ENCODE data around the gene CEP44.
"Not testable (repeated sequence)": the region's sequence is repeated elsewhere in the genome, so short reads cannot be mapped to it uniquely, and the experiment has no call there.

The CEP44 gene

DNA sequence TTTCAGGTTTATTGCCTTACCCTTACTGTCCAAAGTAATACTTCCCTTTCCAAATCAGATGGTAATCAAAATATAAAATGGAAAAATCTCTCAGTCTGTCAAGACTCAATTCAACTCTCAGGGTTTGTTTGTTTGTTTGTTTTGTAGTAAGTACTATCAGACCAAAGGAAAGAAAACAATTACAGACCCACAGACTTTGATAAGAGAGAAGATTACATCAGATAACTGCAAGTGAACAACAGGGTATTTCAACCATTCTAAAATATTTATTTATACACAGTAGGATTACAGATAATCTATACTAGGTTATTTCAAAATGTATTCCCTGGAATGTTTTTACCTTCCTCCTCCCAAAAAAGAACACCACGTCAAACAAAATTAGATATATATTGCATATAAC lies 29.1 kb upstream of the CEP44 start:
- Histone ChIP-seq H3K4me1 (ENCODE audit: insufficient read depth, insufficient read length) (no peaks in the 10 kb centered on the region), H3K4me3 (ENCODE audit: insufficient read length, low read depth) (no peak overlapping the region), H3K9ac (ENCODE audit: insufficient read length, low read depth) (no peak overlapping the region), H3K36me3 (ENCODE audit: insufficient read depth, insufficient read length, low read length) (no peaks in the 10 kb centered on the region), H3K27me3 (ENCODE audit: insufficient read depth, insufficient read length) (no peaks in the 10 kb centered on the region), H3K9me3 (ENCODE audit: insufficient read depth, low read length) (no peaks in the 10 kb centered on the region)
- no peak for DNase-seq (ENCODE audit: low read depth, low spot score)
- TF ChIP-seq YY1 (IDR thresholded peaks at IDR 0.05; ENCODE audit: insufficient read depth, insufficient read length) (no peak), ZNF274 (IDR thresholded peaks at IDR 0.05; ENCODE audit: low read depth, low read length) (no peak), SUZ12 (IDR thresholded peaks at IDR 0.05; ENCODE audit: extremely low read depth, insufficient read depth, insufficient read length) (no peak)

DNA sequence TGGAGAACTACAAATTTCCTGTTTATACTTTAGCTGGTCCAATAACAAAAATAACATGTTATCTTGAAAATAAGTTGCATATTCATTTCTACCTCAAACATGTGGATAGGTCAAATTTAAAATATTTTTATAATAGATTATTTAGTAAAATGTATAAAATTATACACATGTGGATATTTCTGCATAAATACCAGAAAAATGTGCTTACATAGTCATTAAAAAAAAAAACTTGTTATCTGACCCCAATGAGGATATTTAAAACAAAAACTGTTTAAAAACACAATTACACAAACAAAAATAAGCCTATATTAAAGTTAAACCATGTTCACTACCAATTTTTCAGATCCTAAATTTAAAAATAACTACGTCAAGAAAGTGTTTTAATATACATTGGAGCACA lies 28.3 kb upstream of the CEP44 start:
- H3K27me3 ChIP-seq (ENCODE audit: insufficient read depth, insufficient read length), result no peaks in the 10 kb centered on the region
- H3K9ac ChIP-seq (ENCODE audit: insufficient read length, low read depth), result no peak overlapping the region
- TF ChIP-seq SUZ12 (IDR thresholded peaks at IDR 0.05; ENCODE audit: extremely low read depth, insufficient read depth, insufficient read length) (no peak), YY1 (IDR thresholded peaks at IDR 0.05; ENCODE audit: insufficient read depth, insufficient read length) (no peak), ZNF274 (IDR thresholded peaks at IDR 0.05; ENCODE audit: low read depth, low read length) (no peak)
- H3K4me1 ChIP-seq (ENCODE audit: insufficient read depth, insufficient read length), result no peaks in the 10 kb centered on the region
- H3K36me3 ChIP-seq (ENCODE audit: insufficient read depth, insufficient read length, low read length), result no peaks in the 10 kb centered on the region
- no peaks in the 10 kb centered on the region for H3K9me3 ChIP-seq (ENCODE audit: insufficient read depth, low read length)
- DNase-seq (ENCODE audit: low read depth, low spot score), result no peak
- H3K4me3 ChIP-seq (ENCODE audit: insufficient read length, low read depth), result no peak overlapping the region

DNA sequence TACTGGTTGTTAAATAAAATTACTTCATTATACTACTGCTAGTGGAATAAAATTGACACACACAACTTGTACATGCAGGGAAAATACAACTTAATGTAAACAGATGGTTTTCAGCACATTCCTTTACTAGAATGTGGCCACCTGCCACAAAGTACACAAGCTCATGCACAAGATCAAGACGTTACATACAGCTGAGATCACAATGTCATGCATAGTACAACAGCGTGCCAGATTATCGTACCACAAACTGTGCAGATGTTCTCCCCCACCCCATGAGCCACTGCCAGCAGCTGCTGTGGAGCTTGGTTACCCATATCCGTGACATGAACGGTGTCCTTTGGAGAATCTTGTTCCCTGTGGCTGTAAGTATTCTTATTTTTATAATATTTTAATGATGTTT lies 27.9 kb upstream of the CEP44 start:
- Histone ChIP-seq H3K9ac (ENCODE audit: insufficient read length, low read depth) (no peak overlapping the region), H3K27me3 (ENCODE audit: insufficient read depth, insufficient read length) (no peaks in the 10 kb centered on the region), H3K4me3 (ENCODE audit: insufficient read length, low read depth) (no peak overlapping the region), H3K4me1 (ENCODE audit: insufficient read depth, insufficient read length) (no peaks in the 10 kb centered on the region), H3K36me3 (ENCODE audit: insufficient read depth, insufficient read length, low read length) (no peaks in the 10 kb centered on the region), H3K9me3 (ENCODE audit: insufficient read depth, low read length) (no peaks in the 10 kb centered on the region)
- DNase-seq (ENCODE audit: low read depth, low spot score), result no peak
- no peak for TF ChIP-seq ZNF274 (IDR thresholded peaks at IDR 0.05; ENCODE audit: low read depth, low read length)
- no peak for TF ChIP-seq SUZ12 (IDR thresholded peaks at IDR 0.05; ENCODE audit: extremely low read depth, insufficient read depth, insufficient read length)
- TF ChIP-seq YY1 (IDR thresholded peaks at IDR 0.05; ENCODE audit: insufficient read depth, insufficient read length), result no peak

DNA sequence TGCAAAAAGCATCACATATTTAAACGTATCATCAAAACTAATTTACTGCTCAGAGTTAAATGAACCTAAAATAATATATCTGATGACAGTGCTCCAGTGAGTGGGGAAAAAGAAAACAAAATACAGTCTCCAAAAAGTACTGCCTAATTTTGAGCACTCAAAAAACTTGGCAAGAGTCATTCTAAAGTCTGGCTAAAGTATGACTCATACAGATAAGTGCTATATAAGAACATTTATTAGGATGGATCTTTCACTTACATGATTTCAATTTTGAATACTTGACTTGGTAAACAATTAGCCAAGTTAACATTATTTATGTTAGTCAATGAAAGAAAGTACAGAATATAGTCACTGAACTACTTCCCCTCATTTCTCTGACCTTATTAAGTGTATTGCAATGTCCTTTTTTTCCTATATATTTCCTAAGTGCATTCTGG lies 27.4 kb upstream of the CEP44 start:
- Histone ChIP-seq H3K9me3 (ENCODE audit: insufficient read depth, low read length) (no peaks in the 10 kb centered on the region), H3K4me1 (ENCODE audit: insufficient read depth, insufficient read length) (no peaks in the 10 kb centered on the region), H3K27me3 (ENCODE audit: insufficient read depth, insufficient read length) (no peaks in the 10 kb centered on the region), H3K36me3 (ENCODE audit: insufficient read depth, insufficient read length, low read length) (no peaks in the 10 kb centered on the region), H3K9ac (ENCODE audit: insufficient read length, low read depth) (no peak overlapping the region), H3K4me3 (ENCODE audit: insufficient read length, low read depth) (no peak overlapping the region)
- TF ChIP-seq ZNF274 (IDR thresholded peaks at IDR 0.05; ENCODE audit: low read depth, low read length) (no peak), YY1 (IDR thresholded peaks at IDR 0.05; ENCODE audit: insufficient read depth, insufficient read length) (no peak), SUZ12 (IDR thresholded peaks at IDR 0.05; ENCODE audit: extremely low read depth, insufficient read depth, insufficient read length) (no peak)
- DNase-seq (ENCODE audit: low read depth, low spot score), result no peak

DNA sequence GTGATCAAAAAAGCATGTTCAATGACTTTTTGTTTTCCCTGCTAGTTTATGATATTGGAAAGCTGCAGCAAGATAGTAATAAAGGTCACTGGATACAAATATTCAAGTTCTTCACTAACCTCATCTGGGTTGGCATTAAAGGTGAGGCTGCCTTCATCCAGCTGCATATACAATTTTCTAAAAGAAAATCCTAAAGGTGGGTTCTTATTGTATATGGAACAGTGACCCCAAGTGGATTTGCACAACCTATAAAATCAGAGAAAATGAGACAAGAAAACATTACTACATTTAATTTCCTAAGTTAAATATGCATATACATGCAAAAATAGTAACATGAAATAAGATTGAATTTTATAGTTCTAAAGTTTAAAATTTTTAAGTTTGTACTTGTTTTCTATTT lies 24.1 kb upstream of the CEP44 start:
- Histone ChIP-seq H3K9me3 (ENCODE audit: insufficient read depth, low read length) (no peaks in the 10 kb centered on the region), H3K9ac (ENCODE audit: insufficient read length, low read depth) (no peak overlapping the region), H3K4me3 (ENCODE audit: insufficient read length, low read depth) (no peak overlapping the region), H3K4me1 (ENCODE audit: insufficient read depth, insufficient read length) (no peaks in the 10 kb centered on the region), H3K27me3 (ENCODE audit: insufficient read depth, insufficient read length) (no peaks in the 10 kb centered on the region), H3K36me3 (ENCODE audit: insufficient read depth, insufficient read length, low read length) (no peaks in the 10 kb centered on the region)
- DNase-seq (ENCODE audit: low read depth, low spot score), result no peak
- TF ChIP-seq SUZ12 (IDR thresholded peaks at IDR 0.05; ENCODE audit: extremely low read depth, insufficient read depth, insufficient read length), result no peak

DNA sequence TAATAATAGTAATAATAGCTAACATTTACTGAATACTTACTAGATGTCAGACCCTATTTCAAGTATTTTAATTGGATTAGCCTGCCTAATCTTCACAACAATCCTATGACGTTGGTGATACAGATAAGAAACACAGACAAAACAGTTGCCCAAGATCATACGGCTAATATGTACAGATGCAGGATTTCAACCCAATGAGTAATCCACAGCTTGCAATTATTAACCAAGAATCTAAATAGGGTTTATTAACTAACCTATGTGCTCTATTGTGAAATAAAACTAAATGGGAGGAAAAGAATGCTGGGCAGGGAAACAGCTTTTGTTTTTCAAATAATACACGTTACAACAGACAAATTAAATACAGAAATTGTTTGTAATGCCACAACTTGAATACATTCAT lies 23.6 kb upstream of the CEP44 start:
- Histone ChIP-seq H3K9me3 (ENCODE audit: insufficient read depth, low read length) (no peaks in the 10 kb centered on the region), H3K4me1 (ENCODE audit: insufficient read depth, insufficient read length) (no peaks in the 10 kb centered on the region), H3K27me3 (ENCODE audit: insufficient read depth, insufficient read length) (no peaks in the 10 kb centered on the region), H3K4me3 (ENCODE audit: insufficient read length, low read depth) (no peak overlapping the region), H3K36me3 (ENCODE audit: insufficient read depth, insufficient read length, low read length) (no peaks in the 10 kb centered on the region), H3K9ac (ENCODE audit: insufficient read length, low read depth) (no peak overlapping the region)
- DNase-seq (ENCODE audit: low read depth, low spot score), result no peak
- TF ChIP-seq SUZ12 (IDR thresholded peaks at IDR 0.05; ENCODE audit: extremely low read depth, insufficient read depth, insufficient read length), result no peak
- TF ChIP-seq ZNF274 (IDR thresholded peaks at IDR 0.05; ENCODE audit: low read depth, low read length), result no peak
- no peak for TF ChIP-seq YY1 (IDR thresholded peaks at IDR 0.05; ENCODE audit: insufficient read depth, insufficient read length)

DNA sequence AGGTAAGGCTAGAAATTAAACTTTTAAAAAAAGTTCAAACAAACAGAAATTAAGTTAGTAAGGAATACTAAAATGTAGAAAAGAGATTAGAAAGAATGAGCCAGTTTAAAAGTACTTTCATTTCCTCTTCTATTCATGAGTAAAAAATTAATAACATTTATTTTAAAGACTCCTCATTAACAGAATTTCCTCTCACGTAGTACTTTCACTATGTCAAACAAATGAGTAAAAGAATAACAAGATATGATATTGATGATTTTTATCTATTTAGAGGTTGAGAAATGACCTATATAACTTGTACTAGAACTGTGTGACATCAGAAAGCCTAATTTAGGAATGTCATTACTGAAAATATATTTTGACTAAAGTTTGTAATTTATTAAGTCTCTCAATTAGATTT lies 22.3 kb upstream of the CEP44 start:
- not testable (repeated sequence) for H3K4me3 ChIP-seq (ENCODE audit: insufficient read length, low read depth); H3K9ac ChIP-seq (ENCODE audit: insufficient read length, low read depth); H3K36me3 ChIP-seq (ENCODE audit: insufficient read depth, insufficient read length, low read length); H3K4me1 ChIP-seq (ENCODE audit: insufficient read depth, insufficient read length); H3K27me3 ChIP-seq (ENCODE audit: insufficient read depth, insufficient read length); DNase-seq (ENCODE audit: low read depth, low spot score); H3K9me3 ChIP-seq (ENCODE audit: insufficient read depth, low read length)

All from NT2/D1 (cell line).